Right atrium auricular region (tissue), 2 donors: ENCODE measurements around the gene ILDR2. TPM values are rescaled to one million over a fixed set of nuclear protein-coding genes. Genes with fewer than 3 reads are reported as not detected.
A peak's percentile ranks its signal among the peaks of the same experiment; 100 is the strongest.

Experiments used
- DNase-seq: peaks from one replicate; pipeline ENCODE4 v3.0.0-alpha.2; 2019; ENCODE audit warnings: low spot score
- H3K27ac ChIP-seq, 2 donors: fragments of 200-600 bp; sonication (generic); 1 replicate in 1 of 2; 2 replicates in 1 of 2; pipeline ENCODE4 v1.5.1; 2016 to 2019
- H3K27me3 ChIP-seq, 2 donors: fragments of 200-600 bp; sonication (generic); one replicate each; pipeline versions ENCODE4 v1.5.1 to v1.6.0; 2017 to 2019
- H3K36me3 ChIP-seq: fragments of 200-600 bp; sonication (generic); one replicate; pipeline ENCODE4 v1.5.1; 2016
- H3K4me1 ChIP-seq, 2 donors: fragments of 200-600 bp; sonication (generic); one replicate each; pipeline versions ENCODE4 v1.5.1 to v1.6.0; 2017 to 2019
- H3K4me3 ChIP-seq, 2 donors: fragments of 200-600 bp; sonication (generic); 1 replicate in 1 of 2; 2 replicates in 1 of 2; pipeline ENCODE4 v1.5.1; 2017 to 2019; ENCODE audit warnings: mild to moderate bottlenecking in 1 of 2, moderate library complexity in 1 of 2
- H3K9me3 ChIP-seq, 2 donors: fragments of 200-600 bp; sonication (generic); one replicate each; pipeline ENCODE4 v1.5.1; 2019
- CTCF ChIP-seq, 2 donors: fragments of 200-600 bp; sonication (generic); IDR thresholded peaks; one replicate each; pipeline ENCODE4 v1.5.1; 2019; ENCODE audit warnings: antibody characterized with exemption in 2 of 2
- total RNA-seq, 2 donors: library from RNA; depleted of rRNA; stranded (reverse); fragments of >200 nt; gene quantifications; one replicate each; pipeline ENCODE4 v1.1.0, GENCODE V29; 2016

ILDR2 gene
- total RNA-seq, 2 donors from 2014 or later: 7.3 to 23.2 TPM

DNA sequence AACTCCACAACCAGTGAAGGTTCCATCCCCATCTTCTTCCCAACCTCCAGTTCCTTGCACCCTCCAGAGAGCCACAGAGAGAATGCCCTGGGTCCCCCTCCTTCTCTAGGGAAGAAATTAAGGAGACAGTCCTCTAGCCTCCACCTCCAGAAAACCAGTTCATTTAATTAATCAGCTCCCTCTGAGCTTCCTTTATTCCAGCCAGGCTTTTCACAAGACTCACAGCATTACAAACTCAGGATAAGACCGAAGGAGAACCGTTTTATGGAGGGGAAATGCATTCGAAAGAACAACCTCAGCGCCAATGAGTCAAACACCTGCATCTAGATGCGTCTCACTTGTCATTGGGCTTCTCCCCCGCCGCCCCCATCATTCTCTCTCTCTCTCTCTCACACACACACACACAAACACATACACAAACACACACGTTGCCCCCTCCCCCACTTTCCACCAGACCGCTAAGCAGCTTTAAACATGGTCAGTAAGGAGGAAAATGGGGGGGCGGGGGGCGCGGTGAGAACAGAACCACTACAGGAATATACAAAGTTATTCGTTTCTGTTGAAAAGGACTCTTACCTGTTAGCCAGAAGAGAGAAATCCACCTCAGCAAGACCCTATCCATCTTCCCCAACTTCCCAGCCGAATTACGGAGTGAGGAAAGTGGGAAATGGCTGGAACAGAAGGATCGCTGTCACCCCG lies 544 bp downstream of the ILDR2 start:
- Histone ChIP-seq H3K27ac (peak overlapping the region in 1 of 2 donors; percentile 33), H3K4me1 (peaks cover 0 to 15% of the 10 kb centered on the region in 2 donors), H3K9me3 (no peaks in the 10 kb centered on the region), H3K27me3 (no peaks in the 10 kb centered on the region), H3K36me3 (no peaks in the 10 kb centered on the region), H3K4me3 (peak overlapping the region; percentile 47 to 67)
- no peak for DNase-seq
- no peak for TF ChIP-seq CTCF (IDR thresholded peaks at IDR 0.05)

DNA sequence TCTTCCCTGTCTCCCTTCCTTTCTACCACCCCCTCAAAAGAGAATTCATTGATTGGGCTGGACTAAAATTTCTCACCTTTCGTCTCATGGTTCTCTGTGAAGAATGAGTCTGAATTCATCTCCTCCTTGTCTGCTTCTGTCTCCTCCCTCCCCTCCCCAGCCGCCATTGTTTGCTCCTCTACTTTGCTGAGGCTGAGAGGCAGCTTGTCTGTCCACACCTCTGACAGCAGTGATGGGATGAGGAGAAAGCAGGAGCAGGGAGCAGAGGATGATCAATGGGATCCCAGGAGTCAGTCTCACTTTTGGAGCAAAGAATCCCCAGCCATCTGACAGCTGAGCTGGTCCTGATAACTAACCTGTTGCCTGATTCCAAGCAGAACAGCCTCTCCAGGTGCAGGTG lies 2.5 kb downstream of the ILDR2 start:
- Histone ChIP-seq H3K9me3 (no peaks in the 10 kb centered on the region), H3K36me3 (no peaks in the 10 kb centered on the region), H3K27me3 (no peaks in the 10 kb centered on the region), H3K4me1 (peaks cover 0 to 15% of the 10 kb centered on the region in 2 donors), H3K27ac (no peak overlapping the region), H3K4me3 (no peak overlapping the region)
- TF ChIP-seq CTCF (IDR thresholded peaks at IDR 0.05): no peak
- no peak for DNase-seq

GRCh38 chr1:166972193-166972592 lies 3.1 kb downstream of the ILDR2 start:
- Histone ChIP-seq H3K9me3 (no peaks in the 10 kb centered on the region), H3K27me3 (no peaks in the 10 kb centered on the region), H3K4me1 (peaks cover 0 to 15% of the 10 kb centered on the region in 2 donors), H3K4me3 (no peak overlapping the region), H3K36me3 (no peaks in the 10 kb centered on the region), H3K27ac (no peak overlapping the region)
- no peak for TF ChIP-seq CTCF (IDR thresholded peaks at IDR 0.05)
- DNase-seq: no peak

DNA sequence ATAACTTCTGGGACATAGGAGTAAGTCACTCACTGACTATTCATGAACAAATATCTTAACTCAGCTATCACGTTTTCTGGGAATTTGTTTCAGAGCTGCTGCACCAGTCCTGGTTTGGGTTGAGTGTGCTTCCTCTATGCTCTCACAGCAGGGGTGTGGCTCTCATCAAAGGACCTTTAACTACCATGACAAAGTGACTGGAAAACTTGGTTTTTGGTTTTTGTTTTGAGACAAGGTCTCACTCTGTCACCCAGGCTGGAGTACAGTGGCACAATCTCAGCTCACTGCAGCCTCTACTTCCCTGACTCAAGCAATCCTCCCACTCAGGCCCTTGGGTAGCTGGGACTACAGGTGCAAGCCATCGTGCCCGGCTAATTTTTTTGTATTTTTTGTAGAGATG lies 4.1 kb downstream of the ILDR2 start:
- Histone ChIP-seq H3K9me3 (no peaks in the 10 kb centered on the region), H3K27me3 (no peaks in the 10 kb centered on the region), H3K4me1 (peaks cover 0 to 15% of the 10 kb centered on the region in 2 donors), H3K27ac (no peak overlapping the region), H3K36me3 (no peaks in the 10 kb centered on the region), H3K4me3 (no peak overlapping the region)
- DNase-seq: no peak
- TF ChIP-seq CTCF (IDR thresholded peaks at IDR 0.05): no peak

- TF ChIP-seq CTCF (IDR thresholded peaks at IDR 0.05): no peak
- Histone ChIP-seq H3K36me3 (no peaks in the 10 kb centered on the region), H3K27me3 (no peaks in the 10 kb centered on the region), H3K4me1 (peaks cover 0 to 6% of the 10 kb centered on the region in 2 donors), H3K9me3 (no peaks in the 10 kb centered on the region), H3K27ac (no peak overlapping the region), H3K4me3 (no peak overlapping the region)
- DNase-seq: no peak
These were observed 6.2 kb downstream of the ILDR2 start for GRCh38 chr1:166969074-166969677.
